H1 (cell line): ENCODE measurements around the gene MAN2C1. TPM values are rescaled to one million over a fixed set of nuclear protein-coding genes. Genes with fewer than 3 reads are reported as not detected.

ENCODE experiments used
- CHD7 ChIP-seq: fragments of 300-600 bp; sonication (generic); IDR thresholded peaks from 2 replicates; pipeline ENCODE4 v1.7.1; 2012; ENCODE audit warnings: low read length, moderate library complexity, mild to moderate bottlenecking, inconsistent platforms; ENCODE audit not compliant: insufficient replicate concordance
- RAD21 ChIP-seq, 2 experiments: IDR thresholded peaks in 1 of 2; conservative IDR thresholded peaks in 1 of 2; 2 replicates each; pipeline ENCODE4 v1.6.1; 2011; ENCODE audit warnings: low read depth in 2 of 2, low read length in 2 of 2, improper control_type of control experiment in 1 of 2, inconsistent platforms in 1 of 2, mild to moderate bottlenecking in 1 of 2, moderate library complexity in 1 of 2
- RBBP5 ChIP-seq: IDR thresholded peaks from 2 replicates; pipeline ENCODE4 v1.7.1; 2012; ENCODE audit warnings: low read depth, mild to moderate bottlenecking, inconsistent platforms, low read length, moderate library complexity, borderline replicate concordance
- TCF12 ChIP-seq: IDR thresholded peaks from 2 replicates; pipeline ENCODE4 v1.6.1; 2011; ENCODE audit warnings: low read depth, mild to moderate bottlenecking, low read length
- polyA plus RNA-seq, 7 experiments: library from polyadenylated mRNA; depleted of rRNA in 3 of 7; stranded (reverse) in 5 of 7; unstranded in 2 of 7; fragments of >200 nt in 5 of 7; fragments of 200-250 nt in 2 of 7; gene quantifications; 1 replicate in 5 of 7; 2 replicates in 1 of 7; 4 replicates in 1 of 7; pipeline versions ENCODE4 v1.2.1 to v1.2.3, GENCODE V29; 2011 to 2013; ENCODE audit warnings: missing spikeins in 2 of 7, mixed read lengths in 2 of 7
- total RNA-seq: library from RNA; stranded (reverse); fragmentation: NEBNext Ultra II Directional; extraction: Animal tissue kit (Norgen Biotek cat#: 25700); gene quantifications from 2 replicates; pipeline ENCODE4 v1.2.1, GENCODE V29; 2021

The MAN2C1 gene
- total and polyA plus RNA-seq, 2 of the 8 experiments (the other 6 are each of a cell fraction or from before 2014, with no cell fraction given): 56.3 to 88.9 TPM

DNA sequence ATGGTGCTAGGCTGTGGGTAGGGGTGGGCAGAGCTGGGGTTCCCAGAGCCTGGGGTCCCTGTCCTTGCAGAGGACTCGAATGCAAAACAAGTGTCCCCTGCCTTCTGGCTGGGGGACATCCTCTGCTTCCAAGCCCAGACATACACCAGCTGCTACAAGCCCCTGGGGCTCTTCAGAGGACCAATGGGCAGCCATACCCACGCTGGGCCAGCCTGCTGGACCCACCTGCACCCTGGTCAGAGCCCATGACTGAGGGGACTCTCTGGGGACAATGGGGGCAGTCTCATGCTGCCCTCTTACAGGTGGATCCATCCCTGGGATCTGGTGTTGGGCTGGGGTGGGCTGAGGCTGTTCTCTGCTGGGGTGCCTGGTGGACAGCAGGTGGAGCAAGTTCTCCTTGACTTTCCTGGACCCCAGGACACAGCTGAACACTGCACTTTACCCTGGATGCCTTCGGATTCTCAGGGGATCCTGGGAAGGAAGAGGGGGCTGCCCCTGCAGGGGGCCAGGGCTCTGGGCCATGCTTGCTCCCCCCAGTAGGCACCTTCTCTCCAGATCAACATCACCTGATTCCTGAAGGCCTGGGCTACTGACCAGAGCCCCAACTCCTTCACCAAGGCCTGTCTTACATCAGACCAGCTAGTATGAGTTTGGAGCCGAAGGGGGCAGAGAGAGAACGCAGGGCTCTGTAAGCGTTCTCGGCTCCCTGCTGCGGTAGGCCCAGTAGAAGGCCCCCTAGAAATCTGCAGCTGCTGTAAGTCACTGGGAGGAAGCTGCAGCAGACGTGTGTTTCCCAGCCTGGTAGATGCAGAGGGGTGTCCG is 39.7 kb downstream of the MAN2C1 start (continued):
- TF ChIP-seq CHD7 (no peak), TCF12 (no peak), RAD21 (IDR thresholded peaks at IDR 0.05 in 1 of 2, conservative IDR thresholded peaks at IDR 0.05 in 1 of 2; ENCODE audit: low read depth in 2 of 2, low read length in 2 of 2) (peak in 1 of 2 experiments; percentile 17; a peak in 1 of 4 replicates), RBBP5 (no peak)
- TF ChIP-seq, all 59 proteins: peak for 1
